ENCODE measurements around the gene SLC26A2. TPM values are rescaled to one million over a fixed set of nuclear protein-coding genes. Genes with fewer than 3 reads are reported as not detected.
A peak's percentile ranks its signal among the peaks of the same experiment; 100 is the strongest.
"Not testable (repeated sequence)": the region's sequence is repeated elsewhere in the genome, so short reads cannot be mapped to it uniquely, and the experiment has no call there.

The SLC26A2 gene
- total RNA-seq, 1 experiment from 2014 or later: 11.1 TPM

DNA sequence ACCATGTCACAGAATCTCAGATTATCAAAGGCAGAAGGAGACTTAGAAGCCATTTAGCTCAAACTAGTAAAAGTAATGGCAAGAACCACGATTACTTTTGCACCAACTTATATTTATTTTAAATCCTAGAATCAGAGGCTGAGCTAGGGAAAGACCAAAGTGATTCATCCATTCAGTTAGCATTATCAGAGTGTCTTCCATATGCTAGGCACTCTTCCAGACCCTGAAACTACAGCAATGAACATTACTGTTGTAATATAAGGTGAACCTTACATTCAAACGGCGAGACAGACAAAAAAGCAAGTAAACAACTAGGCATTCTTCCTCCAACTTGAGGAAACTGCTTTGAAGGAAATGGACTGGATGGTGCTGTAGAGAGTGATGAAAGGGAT is 23.9 kb upstream of the SLC26A2 start:
- DNase-seq (ENCODE audit: low read depth): no peak

DNA sequence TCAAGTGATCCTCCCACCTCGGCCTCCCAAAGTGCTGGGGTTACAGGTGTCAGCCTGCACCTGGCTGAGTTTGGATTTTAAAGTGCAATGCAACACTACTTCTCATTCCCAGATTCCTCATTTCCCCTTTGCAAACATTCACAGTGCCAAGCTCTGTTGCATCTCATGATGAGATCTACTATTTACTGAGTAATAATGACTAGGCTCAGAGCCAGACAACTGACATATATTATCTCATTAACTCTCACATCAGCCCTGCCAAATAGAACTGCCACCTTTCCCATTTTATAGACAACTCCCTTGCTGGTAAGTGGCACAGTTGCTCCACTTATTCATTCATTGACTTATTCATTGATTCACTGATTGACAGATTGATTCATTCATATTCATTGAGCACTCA is 22.9 kb upstream of the SLC26A2 start:
- peak; percentile 57 for DNase-seq (ENCODE audit: low read depth)

DNA sequence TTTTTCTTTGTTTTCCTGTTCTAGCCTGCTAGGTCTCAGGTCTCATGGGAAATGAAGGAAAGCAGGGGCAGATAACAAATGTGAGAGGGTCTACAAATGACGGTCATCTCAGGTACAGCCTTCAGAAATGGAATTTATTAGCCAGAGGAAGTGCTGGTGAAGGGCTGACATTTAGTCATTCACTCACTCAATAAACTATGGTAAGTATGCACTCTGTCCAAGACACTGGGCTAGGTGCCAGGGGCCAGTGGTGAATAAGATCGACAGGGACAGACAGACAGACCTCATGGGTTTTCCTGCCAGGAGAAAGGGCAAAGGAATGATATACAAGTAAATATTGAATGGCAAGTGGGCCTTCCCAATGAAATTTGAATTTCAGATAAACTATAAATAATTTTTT is 22.3 kb upstream of the SLC26A2 start:
- peak; percentile 91 for DNase-seq (ENCODE audit: low read depth)

DNA sequence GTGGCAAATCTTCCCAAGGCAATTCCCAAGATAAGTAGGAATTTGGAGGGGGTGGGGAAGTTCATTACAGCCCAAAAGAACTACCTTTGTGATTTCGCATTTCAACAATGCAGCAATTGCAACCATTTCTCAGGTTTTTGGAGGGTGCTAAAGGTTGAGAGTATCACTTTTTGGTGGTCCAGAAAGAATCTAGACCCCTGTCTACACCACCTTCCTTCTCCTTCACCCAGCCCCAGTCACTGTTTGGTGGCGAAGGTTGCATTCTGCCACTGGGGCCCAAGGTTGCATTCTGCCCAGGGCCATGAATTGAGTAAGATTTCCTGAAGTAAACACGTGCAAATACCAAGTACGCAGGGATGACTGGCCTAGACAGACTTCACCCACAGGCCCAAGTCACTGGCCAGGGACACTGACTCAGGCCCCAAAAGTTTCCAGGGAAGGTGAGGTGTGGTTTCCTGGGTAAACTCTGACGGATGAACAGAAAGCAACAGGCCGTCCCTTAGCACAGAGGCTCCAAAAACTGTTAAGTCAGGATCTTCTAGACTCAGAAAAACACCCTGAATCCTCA is 21.7 kb upstream of the SLC26A2 start:
- peak; percentile 93 for DNase-seq (ENCODE audit: low read depth)

DNA sequence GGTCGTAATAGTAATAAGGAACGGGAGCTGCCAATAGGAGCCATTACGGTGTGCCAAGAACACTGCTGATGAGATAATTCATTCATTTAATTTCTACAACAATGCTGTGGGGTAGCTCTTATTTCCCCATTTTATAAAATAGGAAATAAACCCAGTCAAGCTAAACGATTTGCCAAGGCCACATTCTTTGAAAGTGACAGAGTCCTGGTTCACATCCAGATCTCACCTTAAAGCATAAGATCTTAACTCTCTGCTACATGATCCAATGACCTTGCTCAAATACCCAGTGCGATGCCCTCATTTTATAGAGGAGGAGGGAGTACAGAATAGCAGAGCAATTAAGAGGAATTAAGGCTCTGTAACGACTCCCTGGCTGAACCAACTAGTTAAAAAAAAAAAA is 21.0 kb upstream of the SLC26A2 start:
- DNase-seq (ENCODE audit: low read depth): peak; percentile 31

DNA sequence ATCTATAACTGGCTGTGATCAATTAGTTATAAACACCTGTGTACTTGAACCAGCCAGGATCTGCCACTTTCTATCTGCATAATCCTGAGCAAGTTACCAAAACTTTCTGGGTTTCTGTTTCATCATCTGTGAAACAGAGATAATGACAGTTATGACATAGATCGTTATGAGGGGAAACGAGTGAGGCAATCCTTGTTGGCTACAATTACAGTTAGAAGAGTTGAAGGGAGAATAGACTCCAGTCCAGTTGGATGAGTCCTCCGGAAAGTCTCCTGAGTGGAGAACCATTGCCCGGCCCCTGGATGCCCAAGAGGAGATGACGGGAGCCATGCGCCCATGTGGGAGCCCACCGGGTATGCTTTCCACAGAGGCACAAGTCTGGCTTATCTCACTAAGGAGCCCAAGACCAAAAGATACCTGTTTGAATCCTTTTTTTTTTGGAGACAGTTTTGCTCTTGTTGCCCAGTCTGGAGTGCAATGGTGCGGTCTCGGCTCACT is 20.4 kb upstream of the SLC26A2 start:
- peak; percentile 15 for DNase-seq (ENCODE audit: low read depth)

DNA sequence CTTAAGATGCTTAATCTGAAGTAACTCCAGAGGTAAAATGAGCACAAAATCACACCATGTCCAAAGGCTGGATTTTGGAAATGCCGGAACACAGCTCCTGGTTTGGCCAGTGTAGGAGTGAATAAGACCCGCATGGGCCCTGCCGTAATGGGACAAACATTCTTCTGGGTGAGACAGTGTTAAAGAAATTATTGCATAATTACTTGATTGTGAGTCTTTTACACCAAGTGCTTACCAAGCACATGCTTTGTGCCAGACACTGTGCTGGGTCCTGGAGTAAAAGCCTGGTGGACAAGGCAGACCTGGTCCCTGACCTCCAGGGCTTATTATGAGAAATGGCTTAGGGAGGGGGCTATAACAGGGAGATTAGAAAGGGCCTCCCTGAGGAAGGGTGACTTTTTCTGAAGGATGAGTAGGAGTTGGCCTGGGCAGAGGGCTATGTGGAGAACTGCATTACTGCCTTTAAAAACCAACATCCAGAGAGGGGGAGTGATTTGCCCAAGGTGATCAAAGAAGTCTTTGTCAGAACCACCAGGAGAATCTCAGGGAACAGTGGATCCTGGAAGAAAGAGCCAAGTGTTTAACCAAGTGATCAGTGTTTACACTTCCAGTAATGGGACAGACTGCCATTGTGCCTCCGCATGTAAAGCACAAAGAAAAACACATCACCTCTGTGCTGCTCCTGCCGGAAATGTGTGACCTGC is 19.5 kb upstream of the SLC26A2 start:
- no peak for DNase-seq (ENCODE audit: low read depth)

DNA sequence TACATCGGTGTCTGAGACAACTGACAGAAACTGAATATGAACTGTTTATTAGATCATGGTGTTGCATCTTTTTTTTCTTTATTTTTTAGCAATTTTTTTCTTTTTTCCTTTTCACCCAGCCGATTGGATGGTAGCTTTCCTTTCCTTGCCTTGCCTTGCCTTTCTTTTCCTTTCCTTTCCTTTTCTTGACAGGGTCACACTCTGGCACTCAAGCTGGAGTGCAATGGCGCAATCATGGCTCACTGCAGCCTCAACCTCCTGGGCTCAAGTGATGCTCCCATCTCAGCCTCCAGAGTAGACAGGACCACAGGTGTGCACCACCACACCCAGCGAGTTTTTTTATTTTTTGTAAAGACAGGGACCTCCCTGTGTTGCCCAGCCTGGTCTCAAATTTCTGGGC is 18.8 kb upstream of the SLC26A2 start:
- no peak for DNase-seq (ENCODE audit: low read depth)

DNA sequence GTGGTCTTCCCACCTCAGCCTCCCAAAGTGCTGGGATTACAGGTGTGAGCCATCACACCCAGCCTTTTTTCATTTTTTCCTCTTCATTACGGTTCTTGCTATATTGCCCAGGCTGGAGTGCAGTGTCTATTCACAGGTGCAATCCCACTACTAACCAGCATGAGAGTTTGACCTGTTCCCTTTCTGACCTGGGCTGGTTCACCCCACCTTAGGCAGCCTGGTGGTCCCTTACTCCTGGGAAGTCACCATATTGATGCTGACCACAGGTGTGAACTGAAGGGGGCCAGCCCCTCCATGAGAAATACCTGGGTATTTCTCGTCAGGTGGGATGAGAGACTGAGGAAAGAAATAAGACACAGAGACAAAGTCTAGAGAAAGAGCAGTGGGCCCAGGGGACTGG is 18.4 kb upstream of the SLC26A2 start:
- no peak for DNase-seq (ENCODE audit: low read depth)

DNA sequence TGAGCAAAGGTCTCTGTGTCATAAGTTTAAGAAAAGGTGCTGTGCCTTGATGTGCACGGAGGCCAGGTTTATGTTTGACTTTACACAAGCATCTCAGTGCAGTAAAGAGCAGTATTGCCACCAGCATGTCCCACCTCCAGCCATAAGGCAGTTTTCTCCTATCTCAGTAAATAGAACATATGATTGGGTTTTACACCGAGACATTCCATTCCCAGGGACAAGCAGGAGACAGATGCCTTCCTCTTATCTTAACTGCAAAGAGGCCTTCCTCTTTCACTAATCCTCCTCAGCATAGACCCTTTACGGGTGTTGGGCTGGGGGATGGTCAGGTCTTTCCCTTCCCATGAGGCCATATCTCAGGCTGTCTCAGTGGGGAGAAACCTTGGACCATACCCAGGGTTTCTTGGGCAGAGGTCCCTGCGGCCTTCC is 17.8 kb upstream of the SLC26A2 start:
- DNase-seq (ENCODE audit: low read depth): not testable (repeated sequence)

DNA sequence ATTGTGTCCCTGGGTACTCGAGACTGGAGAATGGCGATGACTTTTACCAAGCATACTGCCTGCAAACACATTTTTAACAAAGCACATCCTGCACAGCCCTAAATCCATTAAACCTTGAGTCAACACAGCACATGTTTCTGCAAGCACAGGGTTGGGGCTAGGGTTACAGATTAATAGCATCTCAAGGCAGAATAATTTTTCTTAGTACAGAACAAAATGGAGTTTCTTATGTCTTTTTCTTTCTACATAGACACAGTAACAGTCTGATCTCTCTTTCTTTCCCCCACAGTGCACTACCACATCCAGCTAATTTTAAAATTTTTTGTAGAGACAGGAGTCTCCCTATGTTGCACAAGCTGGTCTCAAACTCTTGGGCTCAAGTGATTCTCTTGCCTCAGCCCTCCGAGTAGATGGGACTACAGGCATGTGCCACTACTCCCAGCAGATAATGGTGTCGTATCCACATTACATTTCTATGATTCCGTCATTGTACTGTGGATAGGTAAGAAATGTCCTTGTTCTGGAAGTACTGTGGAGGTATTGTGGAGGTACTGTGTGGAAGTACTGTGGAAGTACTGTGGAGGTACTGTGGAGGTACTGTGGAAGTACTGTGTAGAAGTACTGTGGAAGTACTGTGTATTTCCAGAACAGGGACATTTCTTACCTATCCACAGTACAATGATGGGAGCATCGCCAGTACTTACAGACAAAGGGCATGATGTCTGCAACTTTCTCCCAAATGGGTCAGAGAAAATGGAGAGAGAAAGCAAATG is 17.2 kb upstream of the SLC26A2 start:
- not testable (repeated sequence) for DNase-seq (ENCODE audit: low read depth)

DNA sequence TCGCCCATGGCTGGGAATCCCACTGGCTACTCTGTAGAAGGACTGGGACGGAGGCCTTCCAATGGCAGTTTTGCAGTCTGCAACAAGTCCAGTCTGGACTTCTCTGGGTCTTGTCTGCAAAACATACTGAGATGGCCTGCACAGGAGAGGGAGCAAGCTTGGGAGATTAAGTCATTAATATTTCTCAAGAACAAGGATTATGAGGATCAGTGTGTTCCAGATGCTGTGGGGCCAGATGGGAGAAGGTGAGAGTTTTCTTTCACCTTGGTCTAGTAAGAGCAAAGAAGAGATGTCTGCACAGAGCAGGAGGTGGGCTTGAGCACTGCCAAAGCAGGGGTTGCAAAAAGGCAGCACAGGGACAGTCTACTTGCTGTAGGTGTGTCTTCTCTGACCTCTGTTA is 15.9 kb upstream of the SLC26A2 start, which contains the start of gene PDE6A:
Gene PDE6A (minus strand): TSS at position 128 of the 400 bp plus-strand sequence. CDS start 120 bp downstream, at position 8.
- no peak for DNase-seq (ENCODE audit: low read depth)

DNA sequence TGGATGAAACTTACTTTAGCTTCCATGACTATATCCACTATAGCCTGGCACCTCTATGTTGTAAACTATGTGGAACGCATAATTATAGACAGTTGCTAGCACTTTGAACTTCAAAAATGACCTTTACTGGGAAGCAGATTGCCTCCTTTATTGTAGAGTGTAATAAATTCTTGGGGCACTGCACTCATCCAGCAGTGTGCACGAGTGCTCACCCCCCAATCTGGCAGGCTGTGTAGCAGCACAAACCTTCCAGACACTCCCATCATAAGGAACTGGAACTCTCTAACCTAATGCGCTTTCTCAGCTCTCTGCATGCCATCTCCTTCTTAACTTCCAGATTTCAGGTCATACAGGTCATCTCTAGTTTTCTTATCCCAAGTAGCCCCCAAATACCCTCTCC is 14.4 kb upstream of the SLC26A2 start:
- no peak for DNase-seq (ENCODE audit: low read depth)

DNA sequence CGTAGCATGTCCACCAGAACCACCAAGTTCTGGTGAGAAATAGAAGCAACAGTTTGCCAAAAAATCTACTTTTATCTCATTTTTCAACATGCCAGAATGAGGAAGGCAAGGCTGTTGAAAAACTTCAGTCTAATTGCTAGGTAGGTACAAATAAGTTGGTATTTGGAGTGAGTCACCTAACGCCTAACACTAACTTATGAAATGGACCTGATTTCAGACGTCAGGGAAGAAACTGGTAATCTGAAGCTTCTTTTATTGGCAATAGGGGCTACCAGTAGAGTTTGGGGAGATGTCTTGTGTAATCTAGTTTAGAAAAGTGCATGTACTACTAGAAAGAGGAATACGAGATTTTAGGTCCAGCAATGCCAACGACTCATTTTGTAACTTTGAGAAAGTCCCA is 11.6 kb upstream of the SLC26A2 start:
- no peak for DNase-seq (ENCODE audit: low read depth)

DNA sequence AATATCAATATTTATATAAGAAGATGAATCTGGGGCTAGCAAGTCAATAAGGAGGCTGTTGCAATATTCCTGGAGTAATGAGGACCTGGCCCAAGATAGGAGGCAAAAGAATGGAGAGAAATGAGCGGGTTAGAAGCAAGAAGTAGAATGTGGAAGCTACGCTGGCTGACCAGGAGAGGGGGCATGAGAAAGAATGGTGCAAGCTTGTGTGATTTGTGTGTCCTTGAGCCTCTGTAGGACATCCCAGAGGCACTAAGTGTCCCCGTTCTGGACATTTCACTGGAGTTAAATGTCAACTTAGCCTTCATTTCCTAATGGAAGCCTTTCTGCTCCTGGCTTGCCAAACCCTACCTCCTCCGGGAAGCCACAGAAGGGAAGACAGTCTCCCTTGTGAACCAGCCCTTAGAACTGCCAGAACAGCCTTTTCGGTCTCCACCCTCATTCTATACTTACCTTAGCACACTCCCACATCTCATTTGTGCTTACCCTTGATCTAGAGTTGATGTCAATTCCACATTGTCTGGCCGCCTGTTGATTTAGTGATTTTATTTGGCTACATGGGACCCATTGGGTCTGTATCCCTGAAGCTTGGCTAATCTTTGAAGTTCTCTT is 9.3 kb upstream of the SLC26A2 start:
- DNase-seq (ENCODE audit: low read depth): no peak

DNA sequence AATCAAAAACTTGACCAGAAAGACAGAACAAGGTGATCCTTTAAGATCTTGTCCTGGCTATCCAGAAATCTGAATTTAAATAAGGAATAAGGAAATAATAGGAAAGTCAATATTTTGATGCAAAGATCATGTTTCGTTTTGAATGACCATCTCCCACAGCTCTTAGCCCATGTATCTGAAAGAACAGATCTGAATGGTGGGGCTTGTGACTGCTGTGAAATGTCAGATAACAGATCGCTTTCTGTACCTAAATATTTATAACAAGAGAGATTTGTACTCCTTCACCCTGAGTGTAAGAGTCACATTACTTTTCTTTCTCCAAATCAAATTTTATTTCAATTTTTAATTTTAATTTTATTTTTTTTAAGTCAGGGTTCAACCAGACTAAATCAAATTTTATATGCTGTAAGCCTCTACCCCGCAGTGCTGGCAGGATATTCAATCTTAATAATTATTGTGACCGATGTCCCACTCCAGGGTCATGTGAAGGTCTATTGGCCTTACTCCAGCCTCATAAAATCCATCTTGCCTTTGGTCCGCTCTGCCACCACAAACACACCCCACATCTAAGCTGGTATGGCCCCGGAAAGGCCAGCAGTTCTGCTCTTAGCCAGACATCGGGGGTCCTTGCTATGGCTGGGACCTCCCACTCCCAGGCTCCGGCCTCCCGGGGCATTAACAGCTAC is 7.0 kb upstream of the SLC26A2 start:
- DNase-seq (ENCODE audit: low read depth): no peak

DNA sequence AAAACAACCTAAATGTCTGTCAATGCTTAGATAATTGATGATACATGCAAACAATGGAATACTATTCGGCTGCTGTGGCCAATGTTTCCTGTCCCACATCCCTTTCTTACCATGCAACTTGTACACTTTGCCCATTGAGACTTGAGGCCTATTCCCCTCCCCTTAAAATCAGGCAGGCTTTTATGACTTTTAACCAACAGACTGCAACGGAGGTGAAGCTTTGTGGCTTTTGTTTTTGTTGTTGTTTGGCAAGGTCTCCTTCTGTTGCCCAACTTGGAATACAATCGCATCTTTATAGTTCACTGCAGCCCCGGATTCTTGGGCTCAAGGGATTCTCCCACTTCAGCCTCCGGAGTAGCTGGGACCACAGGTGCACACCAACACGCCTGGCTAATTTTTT is 5.8 kb upstream of the SLC26A2 start:
- DNase-seq (ENCODE audit: low read depth): no peak

DNA sequence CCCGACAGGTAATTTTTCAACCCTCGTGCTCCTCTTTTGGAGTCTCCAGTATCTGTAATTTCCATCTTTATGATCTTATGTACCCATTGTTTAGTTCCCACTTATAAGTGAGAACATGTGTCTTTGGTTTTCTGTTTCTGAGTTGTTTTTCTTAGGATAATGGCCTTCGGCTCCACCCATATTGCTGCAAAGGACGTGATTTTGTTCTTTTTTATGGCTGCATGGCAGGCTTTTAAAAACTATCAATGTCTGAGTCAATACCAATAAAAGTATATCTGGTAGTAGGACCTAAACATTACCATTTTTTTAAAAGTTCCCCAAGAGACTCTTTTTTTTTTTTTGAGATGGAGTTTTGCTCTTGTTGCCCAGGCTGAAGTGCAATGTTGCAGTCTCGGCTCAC is 3.9 kb upstream of the SLC26A2 start:
- no peak for DNase-seq (ENCODE audit: low read depth)

DNA sequence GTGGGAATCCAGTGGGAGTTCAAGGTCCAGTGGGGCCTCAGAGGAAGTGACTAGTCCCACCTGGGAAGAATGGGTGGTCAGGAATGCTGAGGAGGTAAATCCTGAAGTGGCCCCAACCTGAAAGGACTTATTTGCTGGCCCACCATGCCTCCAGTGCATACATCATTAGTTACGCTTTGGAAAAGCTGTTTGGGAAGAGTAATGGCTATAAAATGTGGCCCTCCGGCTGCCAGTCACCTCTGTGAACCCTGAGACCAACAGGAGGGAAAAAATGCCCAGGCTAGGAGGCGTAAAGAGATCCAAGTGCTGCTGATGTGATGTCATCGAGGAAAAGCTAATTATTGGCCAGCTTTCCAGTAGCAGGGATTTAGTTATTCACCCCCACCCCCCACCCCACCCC is 2.7 kb upstream of the SLC26A2 start:
- peak; percentile 26 for DNase-seq (ENCODE audit: low read depth)

DNA sequence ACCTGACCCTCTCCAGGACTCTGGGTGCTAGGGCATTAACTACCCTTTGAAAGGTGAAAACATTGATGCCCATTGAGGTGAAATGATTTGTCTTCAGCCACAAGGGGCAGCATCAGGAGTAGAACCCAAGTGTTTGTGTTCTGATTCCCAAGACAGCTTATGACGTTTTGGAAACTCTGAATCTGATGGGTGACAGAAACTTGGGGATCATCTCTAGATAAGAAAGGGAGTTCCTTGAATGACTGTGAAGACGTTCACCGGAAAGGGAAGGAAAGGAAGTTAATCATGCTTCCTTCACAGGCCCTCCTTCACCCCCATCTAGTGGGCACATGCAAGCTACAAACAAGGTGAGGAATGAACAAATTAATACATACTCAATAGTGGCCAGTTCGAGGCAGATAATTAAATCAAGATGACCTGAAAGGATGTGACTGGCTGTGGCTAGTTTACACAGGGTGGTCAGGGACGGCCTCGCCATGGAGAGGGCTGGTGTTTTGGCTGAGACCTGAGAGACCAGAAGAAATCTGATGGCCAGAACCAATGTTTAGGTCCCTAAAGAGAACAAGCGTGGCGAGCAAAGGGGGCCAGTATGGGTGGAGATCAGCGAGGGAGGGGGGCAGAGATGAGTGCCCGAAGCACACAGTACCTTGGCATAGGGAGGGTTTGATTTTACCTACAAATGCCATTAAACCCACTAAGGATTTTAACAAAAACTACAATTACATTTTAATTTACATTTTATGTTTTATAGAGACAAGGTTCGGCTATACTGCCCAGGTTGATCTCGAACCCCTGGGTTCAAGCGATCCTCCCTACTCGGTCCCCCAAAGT is 937 bp upstream of the SLC26A2 start:
- DNase-seq (ENCODE audit: low read depth): peak; percentile 59

DNA sequence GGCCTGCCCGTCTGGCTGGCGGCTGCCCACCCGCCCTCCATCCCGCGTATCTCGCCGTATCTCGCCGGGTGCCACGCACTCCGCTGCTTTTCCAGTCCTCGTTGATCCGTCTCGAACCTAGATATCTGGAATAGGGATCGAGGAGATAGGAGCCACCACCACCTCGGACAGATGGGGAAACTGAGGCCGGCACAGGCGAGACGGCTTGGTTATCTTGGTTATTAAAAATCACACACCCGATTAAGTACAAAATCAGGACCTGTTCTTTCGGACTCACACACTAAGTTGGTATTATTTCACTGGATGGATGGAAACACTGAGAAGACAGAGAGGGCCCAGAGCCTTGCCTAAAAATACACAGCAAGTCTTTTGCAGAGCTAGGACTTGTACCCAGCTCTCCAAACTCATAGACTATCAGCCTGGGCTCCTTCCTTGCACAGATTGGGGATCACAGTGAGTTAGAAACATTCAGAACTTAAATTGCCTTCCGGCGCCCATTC is 678 bp downstream of the SLC26A2 start:
- no peak for DNase-seq (ENCODE audit: low read depth)
